VCaP (cell line): Measurements from ENCODE around the gene ERICH3.

Experiments used
- H3K27ac ChIP-seq: fragments of 450-650 bp; 2 replicates; pipeline ENCODE4 v1.5.1; 2017
- TF ChIP-seq, protein P1 (sequence below): fragments of 450-650 bp; conservative IDR thresholded peaks from 2 replicates; pipeline ENCODE4 v1.5.1; 2017; ENCODE audit warnings: mild to moderate bottlenecking, moderate library complexity

Gene ERICH3, protein sequence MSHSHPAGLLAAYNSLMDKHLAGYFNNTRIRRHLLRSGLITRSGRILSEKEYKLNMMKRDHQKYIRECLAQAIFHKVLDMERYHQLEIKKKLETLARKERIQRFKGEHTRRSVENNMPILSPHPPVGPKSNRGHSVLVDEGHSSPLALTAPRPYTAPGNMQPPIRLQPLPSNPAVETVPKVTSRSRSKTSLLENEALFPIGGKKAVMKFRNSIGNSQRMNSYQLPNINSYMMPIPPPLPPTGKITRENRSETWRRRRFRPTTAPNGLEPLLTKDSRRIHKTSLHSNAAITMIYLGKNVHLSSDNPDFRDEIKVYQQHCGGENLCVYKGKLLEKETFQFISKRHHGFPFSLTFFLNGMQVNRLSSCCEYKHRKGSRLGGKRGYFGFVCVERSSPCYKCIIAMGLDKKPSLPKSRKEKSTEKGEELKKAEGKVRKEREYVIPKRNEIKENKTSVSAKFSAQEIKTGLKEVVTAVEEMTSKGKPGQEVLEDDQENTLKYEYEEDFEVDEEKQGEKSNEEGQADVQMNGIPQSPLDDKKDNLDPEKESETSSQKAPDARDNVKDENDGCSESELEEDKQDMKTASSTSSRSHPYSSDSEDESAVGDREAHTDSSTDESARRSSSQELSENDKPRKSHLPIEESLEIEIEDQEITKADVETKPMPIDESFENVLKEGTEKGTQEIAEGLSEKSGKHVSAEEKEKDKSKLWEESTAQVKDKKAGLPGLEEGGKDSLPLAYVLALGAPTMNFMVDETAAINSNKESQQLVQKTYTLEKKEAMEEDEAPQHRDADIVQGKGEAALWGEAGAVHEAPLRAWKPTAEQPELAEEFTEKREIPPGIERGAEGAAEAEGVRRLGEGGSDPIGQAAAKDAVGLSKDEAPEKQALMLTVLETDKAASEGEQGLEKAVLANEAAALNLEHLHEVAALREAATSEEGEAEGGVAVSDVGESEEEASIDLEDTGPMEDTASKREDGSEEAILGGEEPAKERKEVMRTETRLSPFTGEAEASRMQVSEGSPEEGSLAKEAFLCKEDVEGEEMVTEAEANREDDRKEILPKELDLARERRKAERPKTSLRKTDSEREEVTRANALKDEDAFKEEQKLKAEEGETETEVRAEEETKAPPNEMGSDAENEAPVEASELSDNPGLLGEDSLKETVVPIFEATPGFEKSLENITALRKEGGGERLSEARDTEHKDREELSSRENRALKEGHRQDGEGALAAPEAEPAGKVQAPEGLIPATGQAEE (N-terminal part only)

DNA sequence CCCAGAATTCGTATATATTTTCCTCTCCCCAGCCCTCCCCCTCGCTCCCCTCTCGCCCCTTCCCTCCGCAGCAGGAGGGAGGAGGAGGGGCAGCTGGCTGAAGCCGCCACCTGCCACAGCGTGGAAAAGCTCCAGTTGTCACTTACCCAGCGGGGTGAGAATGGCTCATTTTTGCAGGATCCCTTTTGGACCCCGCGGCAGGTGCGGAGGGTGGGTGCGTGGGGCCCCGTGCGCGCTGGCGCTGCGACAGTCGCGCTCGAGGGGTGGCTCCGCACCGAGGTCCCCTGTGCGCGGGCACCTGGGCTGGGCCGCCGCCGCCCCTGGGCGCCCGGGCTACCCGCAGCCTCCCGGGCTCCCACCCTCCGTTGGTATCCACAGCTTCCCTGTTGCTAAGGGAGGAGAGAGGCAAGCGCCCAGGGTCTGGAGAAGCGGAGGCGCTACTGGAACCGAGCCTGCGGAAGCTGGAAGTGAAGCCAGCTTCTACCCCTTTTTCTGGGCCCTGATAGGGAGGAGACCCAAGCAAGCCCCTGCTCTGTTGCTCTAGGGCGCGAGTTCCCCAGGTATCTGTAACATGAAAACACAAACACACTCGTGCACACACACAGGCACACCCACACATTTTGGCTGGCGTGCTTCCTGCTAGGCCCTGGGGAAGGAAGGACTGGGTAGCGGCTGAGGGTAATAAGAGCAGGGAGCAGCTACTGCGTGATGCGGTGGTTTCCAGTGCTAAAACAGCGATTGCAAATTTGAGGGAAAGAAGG, at the start of gene ERICH3:
Gene ERICH3 (minus strand): TSS at position 442 of the 761 bp plus-strand sequence. CDS start 273 bp downstream, at position 169.
- TF ChIP-seq, protein P1, sequence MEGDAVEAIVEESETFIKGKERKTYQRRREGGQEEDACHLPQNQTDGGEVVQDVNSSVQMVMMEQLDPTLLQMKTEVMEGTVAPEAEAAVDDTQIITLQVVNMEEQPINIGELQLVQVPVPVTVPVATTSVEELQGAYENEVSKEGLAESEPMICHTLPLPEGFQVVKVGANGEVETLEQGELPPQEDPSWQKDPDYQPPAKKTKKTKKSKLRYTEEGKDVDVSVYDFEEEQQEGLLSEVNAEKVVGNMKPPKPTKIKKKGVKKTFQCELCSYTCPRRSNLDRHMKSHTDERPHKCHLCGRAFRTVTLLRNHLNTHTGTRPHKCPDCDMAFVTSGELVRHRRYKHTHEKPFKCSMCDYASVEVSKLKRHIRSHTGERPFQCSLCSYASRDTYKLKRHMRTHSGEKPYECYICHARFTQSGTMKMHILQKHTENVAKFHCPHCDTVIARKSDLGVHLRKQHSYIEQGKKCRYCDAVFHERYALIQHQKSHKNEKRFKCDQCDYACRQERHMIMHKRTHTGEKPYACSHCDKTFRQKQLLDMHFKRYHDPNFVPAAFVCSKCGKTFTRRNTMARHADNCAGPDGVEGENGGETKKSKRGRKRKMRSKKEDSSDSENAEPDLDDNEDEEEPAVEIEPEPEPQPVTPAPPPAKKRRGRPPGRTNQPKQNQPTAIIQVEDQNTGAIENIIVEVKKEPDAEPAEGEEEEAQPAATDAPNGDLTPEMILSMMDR = no peak

DNA sequence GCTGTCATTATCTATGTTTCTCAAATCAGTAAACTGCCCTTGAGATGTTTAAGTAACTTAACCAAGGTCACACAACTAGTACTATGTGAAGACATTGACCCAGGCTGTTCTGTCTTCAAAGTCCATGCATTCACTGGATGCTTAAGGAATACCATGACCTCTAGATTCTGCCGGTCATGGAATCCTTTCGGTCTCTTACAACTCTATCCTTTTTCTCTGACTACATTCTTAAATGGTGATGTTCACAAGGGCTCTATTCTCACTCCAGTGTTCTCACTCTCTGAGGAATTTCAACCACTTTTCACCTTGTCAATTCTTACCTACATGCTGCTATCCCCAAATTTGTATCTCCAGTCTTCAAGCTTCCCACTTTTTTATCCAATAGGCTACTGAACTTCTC, 44.0 kb upstream of the ERICH3 start:
- TF ChIP-seq, protein P1 = no peak
- no peak overlapping the region for H3K27ac ChIP-seq

More for the DNA sequence above, at the start of gene ERICH3:
- no peak within 1 kb of the TSS for H3K27ac ChIP-seq

DNA sequence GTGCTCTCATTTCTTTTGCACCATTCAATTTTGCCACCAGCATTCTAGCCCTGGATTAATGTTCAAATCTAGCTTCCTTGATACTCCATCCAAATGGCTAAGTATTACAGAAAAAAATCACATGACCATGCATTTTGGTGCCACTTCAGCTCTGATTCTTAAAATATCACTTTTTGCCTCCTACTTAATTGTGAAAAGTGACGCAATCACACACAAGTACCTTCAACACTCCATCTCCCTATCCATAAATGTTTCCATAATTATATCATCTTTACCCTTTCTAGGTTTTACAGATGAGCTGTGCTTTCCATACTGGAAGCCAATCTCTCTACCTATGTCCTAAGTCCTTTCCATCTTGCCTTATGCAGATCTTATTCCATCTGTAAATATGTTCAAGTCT, 43.2 kb upstream of the ERICH3 start:
- TF ChIP-seq, protein P1 = no peak
- H3K27ac ChIP-seq = no peak overlapping the region

DNA sequence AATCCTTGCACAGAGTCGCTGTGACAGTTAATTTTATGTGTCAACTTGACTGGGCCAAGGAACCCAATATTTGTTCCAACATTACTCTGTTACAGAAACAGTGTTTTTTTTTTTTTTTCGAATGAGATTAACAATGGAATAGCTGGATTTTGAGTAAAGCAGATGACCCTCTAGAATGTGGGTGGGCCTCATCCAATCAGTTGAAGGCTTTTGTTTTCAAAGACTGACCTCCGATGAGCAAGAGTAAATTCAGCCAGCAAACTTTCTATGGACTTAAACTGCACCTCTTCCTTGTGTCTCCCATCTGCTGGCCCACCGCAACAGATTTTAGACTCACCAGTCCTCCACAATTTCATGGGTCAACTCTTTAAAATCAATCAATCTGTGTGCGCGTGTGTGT, 42.2 kb upstream of the ERICH3 start:
- H3K27ac ChIP-seq = no peak overlapping the region
- TF ChIP-seq, protein P1 = no peak

DNA sequence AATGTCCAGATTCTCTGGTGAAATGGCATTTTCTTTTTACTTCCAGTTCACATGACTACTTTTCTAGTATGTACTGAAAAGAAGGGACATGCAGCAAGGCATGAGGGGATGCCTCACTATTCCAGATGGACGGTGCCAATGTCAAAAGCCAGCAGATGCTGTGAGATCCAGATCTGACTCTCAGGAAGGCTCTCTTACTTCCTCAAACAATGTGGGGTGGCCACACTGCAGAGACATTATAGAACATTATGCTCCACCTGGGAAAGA, 41.6 kb upstream of the ERICH3 start:
- H3K27ac ChIP-seq = no peak overlapping the region
- TF ChIP-seq, protein P1 = no peak

DNA sequence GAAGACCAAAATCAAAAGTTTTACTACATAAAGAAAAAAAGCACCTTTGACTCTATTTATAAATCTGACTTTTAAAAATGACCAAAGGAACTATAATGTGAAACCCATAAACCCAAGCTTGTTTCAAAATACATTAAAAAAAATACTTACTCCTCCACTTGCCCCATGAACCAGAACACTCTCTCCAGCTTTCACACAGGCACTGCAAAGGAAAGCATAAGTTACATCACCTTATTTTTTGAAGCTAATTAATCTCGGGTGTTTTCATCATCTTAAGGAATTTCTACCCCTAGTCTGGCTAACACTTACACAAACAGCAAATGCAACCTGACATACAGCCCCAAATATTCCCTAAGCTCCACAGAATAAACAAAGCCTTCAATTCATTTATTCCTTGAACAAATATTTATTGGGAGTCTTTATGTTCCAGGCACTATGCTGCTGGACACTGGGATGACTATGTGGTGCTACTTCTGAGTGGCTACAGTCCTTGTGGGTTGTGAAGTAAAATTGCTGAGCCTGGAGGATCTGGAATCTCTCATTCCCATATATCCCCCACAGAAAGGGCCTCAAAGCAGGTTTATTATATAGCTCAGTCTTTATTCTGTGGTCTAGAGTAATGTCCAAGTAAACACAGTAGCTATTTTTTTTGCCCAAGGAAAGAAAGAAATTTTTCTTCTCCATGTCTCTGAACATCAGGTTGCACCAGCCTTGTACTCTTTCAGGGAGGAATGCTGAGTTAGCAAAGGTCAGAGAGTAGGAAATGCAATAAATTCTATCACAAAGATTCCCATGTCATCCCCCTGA, 41.0 kb upstream of the ERICH3 start:
- H3K27ac ChIP-seq = no peak overlapping the region
- TF ChIP-seq, protein P1 = no peak
